Subcutaneous adipose tissue (tissue), 4 donors: ENCODE data around the gene COQ7. TPM values are rescaled to one million over a fixed set of nuclear protein-coding genes. Genes with fewer than 3 reads are reported as not detected.

Experiments used
- total RNA-seq, 4 donors: library from RNA; depleted of rRNA; stranded (reverse); fragments of >200 nt; gene quantifications; one replicate each; pipeline ENCODE4 v1.1.0, GENCODE V29; 2016
- TF ChIP-seq, protein P1 (sequence below): fragments of 450-650 bp; IDR thresholded peaks from one replicate; pipeline ENCODE4 v1.5.1; 2016; ENCODE audit warnings: low read depth, mild to moderate bottlenecking, control low read depth, antibody characterized with exemption, moderate library complexity

COQ7 gene
- total RNA-seq, 4 donors from 2014 or later: 9.5 to 26.0 (median 13.2) TPM

DNA sequence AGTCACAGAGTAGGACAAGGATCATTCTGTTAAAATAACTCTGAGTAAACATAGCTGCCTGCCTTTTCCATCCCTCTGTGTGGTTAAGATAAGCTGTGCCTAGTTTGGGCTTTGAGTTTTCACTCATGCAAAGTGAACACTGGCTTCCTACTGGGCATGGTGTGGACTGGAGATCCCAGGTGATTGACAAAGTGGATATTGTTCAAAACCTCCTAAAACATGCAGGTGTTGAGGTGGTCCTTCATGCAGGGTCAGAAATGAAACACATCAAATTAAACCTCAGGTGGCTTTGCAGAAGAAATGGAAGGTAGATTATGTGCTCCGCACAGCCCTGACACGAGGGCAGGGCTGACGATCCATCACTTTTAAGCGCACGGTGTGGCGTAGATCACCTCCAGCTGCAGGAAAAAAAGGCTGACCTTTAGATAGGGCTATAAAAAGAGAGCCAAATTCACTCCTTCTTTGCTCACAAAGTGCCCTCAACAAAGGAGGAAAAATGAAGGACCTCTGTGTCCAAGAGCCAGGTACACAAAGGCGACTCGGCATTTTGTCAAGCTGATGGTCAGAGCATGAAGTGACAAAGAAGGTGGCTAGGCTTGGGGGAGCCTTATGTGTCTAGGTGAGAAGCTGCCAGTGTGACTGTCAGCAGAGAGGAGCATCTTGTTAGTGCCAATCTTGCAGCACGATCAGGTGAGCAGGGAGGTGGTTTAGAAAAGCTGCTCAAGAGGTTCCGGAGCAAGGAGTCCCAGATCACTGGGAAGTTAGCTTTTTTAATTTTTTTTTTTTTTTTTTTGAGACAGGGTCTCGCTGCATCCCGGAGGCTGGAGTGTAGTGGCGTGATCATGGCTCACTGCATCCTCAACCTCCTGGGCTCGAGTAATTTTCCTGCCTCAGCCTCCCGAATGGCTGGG lies 26.5 kb downstream of the COQ7 start:
- TF ChIP-seq, protein P1, sequence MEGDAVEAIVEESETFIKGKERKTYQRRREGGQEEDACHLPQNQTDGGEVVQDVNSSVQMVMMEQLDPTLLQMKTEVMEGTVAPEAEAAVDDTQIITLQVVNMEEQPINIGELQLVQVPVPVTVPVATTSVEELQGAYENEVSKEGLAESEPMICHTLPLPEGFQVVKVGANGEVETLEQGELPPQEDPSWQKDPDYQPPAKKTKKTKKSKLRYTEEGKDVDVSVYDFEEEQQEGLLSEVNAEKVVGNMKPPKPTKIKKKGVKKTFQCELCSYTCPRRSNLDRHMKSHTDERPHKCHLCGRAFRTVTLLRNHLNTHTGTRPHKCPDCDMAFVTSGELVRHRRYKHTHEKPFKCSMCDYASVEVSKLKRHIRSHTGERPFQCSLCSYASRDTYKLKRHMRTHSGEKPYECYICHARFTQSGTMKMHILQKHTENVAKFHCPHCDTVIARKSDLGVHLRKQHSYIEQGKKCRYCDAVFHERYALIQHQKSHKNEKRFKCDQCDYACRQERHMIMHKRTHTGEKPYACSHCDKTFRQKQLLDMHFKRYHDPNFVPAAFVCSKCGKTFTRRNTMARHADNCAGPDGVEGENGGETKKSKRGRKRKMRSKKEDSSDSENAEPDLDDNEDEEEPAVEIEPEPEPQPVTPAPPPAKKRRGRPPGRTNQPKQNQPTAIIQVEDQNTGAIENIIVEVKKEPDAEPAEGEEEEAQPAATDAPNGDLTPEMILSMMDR: no peak

DNA sequence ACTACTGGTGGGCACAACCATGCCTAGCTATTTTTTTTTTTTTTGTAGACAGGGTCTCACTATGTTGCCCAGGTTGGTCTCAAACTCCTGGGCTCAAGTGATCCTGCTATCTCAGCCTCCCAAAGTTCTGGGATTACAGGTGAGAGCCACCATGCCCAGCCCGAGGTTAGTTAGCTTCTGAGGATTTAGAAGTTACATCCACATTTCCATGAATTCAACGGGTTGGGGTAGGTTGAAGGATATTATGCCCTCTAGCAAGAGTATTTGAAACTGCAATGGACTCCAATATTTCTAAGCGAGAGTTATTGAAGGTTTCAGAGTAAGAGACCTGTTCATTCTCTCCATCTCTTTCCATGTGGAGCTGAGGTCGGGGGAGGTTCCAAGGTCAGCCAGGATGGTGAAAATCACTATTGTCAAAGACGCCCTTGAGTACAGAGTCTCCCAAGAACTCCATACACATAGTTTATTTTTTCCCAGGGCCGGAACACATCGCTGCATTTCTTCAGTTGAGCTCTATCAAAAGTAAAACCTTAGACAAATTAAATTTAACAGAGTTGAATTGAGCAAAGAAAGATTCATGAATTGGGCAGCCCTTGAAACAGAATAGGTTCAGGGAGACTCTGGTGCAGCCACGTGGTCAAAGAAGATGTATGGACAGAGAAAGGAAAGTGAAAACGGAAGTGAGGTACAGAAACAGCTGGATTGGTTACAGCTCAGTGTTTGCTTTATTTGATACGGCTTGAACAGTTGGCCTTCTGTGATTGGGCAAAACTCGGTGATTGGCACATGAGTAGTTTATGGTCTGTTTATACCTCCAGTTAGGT lies 27.3 kb downstream of the COQ7 start:
- TF ChIP-seq, protein P1: no peak

DNA sequence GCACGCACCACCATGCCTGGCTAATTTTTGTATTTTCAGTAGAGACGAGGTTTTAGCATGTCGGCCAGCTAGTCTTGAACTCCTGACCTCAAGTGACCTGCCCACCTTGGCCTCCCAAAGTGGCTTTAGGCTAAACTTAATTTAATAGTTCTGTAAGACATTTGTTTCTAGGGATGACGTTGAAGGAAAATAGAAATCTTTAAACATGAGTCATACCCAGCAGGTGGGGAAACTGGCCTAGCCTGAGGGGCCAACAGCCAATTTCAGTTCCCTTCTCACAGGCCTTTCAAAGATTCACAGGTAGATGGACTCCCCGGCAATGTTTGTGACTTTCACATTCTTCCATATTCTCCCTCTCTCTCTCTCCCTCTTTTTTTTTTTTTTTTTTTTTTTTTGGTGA lies 28.2 kb downstream of the COQ7 start:
- TF ChIP-seq, protein P1: no peak

DNA sequence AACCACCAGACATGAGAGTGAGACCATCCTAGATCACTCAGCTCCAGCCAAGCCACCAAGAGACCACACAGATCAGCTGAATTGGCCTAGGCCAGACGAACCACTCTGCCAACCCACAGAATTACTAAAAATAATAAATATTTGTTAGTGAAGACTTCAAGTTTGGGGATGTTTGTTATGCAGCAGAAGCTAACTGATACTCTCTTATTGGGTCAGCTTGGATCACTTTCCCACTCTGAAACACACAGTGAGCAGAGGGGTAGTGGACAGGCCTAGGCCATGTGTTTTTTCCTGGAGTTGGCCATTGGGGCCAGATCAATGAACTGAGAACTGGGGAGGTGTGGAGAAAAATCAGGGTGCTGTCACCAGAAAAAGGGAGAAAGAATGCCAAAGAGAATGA lies 30.8 kb downstream of the COQ7 start:
- TF ChIP-seq, protein P1: no peak

DNA sequence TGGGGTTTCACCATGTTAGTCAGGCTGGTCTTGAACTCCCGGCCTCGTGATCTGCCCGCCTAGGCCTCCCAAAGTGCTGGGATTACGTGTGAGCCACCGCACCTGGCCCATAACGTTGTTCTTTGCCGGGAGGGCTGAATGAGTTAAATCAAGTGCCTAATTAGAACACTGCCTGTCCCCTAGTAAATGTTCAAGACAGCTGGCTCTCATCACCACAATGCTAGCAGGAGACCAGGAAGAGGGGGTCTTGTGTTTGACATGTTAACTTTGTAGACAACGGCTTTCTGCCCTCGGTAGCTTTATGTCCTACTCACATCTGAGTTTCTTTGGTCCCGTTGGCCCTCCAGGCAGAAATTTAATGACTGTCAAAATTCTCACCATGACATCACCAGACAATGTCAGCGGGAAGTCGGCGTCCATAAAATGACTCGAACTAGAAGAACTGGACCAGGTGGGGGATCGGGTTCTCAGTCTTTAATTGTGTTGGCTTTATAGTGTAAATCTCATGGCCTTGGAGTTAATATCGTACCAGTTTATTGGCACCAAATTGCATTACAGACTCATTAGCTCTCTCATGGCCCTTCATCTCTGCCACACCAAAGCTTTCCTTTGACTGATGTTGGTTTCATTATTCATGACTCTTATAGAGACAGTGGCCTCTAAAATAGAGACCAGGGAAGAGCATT lies 34.9 kb downstream of the COQ7 start:
- TF ChIP-seq, protein P1: no peak

DNA sequence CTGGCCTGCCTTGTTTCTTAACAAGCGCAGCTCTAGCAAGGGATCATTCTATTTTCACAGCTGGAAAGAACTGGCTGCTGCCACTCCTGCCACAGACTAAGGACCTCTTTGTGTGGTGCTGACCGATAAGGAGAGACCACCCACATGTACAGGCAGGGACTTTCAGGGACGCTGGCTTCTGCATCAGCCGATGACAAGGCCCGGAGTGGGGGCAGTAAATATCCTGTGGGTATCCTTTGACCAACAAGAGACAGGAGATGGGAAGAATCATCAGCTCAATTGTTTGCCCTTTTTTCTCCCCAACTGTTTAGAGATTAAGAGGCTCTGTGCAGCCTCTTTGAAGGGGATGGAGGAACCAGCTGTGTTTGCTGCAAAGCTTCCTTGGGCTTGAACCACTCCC lies 37.2 kb downstream of the COQ7 start:
- TF ChIP-seq, protein P1: no peak

DNA sequence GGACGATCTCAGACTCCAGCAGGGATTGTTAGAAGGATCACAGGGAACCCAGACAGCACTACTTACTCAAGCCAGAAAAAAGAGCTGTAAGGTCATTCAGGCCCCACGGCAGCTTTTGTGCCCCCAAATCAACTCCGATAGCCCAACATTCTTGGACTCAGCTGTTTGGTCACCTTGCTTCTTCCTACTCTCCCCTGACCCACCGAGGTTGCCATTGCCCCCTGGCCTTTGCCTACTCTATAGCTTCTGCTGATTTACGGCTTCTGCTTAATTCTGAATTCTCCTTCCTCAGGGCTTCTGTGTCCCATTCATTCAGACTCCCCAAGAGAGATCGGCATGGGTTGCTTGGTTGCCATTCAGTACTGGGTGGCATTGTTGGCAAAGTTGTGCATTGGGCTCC lies 37.7 kb downstream of the COQ7 start:
- TF ChIP-seq, protein P1: no peak
